Omental fat pad (tissue), 4 donors: ENCODE measurements around the gene WDR46. TPM values are rescaled to one million over a fixed set of nuclear protein-coding genes. Genes with fewer than 3 reads are reported as not detected.

Source experiments
- ATAC-seq: fragments of 150-250 bp; one replicate; pipeline ENCODE4 v1.9.1; 2016; ENCODE audit warnings: mild to moderate bottlenecking, moderate library complexity; ENCODE audit not compliant: low FRiP score
- DNase-seq: peaks from one replicate; pipeline ENCODE4 v3.0.0-alpha.2; 2019; ENCODE audit warnings: low spot score
- total RNA-seq, 4 donors: library from RNA; depleted of rRNA; stranded (reverse); fragments of >200 nt; gene quantifications; one replicate each; pipeline ENCODE4 v1.1.0, GENCODE V29; 2016
- TF ChIP-seq, protein P1 (sequence below), 3 donors: fragments of 450-650 bp; IDR thresholded peaks; one replicate each; pipeline ENCODE4 v1.5.1; 2016 to 2017; ENCODE audit warnings: antibody characterized with exemption in 3 of 3, mild to moderate bottlenecking in 3 of 3, moderate library complexity in 2 of 3

WDR46 gene
- total RNA-seq, 4 donors from 2014 or later, result 49.7 to 103 (median 54.3) TPM

DNA sequence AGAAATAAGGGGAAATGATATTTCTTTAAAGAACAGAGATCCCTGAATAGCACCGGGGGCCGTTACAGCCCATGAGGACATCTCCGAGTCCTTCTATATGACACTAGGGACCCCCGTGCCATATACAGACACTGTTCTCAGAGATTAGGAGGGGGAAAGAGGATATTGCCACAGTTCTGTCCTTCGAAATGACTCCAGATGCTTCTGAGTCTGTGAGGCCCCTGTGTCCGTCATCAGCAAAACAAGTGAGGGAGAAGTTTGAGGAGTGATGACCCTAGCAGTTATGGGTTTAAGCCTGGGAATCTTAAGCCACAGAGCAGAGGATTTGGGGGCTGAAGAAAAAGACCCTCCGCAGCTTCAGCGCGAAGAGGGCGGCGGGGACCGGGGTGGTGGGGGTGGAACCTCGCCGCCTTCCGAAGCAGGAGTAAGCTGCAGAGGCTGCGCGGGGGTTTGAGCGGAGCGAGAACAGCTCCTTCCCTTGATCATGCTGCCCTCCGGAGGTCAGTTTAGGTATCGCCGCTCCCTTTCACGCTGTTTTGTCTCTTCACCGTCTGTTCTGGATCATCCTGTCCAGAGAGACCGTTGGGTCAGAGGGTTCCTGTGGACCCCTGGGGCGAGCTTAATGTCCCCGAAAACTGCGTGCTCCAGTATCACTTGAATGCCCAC is 40.9 kb downstream of the WDR46 start:
- peak; percentile 71 for ATAC-seq
- TF ChIP-seq, protein P1, sequence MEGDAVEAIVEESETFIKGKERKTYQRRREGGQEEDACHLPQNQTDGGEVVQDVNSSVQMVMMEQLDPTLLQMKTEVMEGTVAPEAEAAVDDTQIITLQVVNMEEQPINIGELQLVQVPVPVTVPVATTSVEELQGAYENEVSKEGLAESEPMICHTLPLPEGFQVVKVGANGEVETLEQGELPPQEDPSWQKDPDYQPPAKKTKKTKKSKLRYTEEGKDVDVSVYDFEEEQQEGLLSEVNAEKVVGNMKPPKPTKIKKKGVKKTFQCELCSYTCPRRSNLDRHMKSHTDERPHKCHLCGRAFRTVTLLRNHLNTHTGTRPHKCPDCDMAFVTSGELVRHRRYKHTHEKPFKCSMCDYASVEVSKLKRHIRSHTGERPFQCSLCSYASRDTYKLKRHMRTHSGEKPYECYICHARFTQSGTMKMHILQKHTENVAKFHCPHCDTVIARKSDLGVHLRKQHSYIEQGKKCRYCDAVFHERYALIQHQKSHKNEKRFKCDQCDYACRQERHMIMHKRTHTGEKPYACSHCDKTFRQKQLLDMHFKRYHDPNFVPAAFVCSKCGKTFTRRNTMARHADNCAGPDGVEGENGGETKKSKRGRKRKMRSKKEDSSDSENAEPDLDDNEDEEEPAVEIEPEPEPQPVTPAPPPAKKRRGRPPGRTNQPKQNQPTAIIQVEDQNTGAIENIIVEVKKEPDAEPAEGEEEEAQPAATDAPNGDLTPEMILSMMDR (IDR thresholded peaks at IDR 0.05), result peak in 2 of 3 donors; percentile 36 to 88
- DNase-seq, result peak; percentile 98

DNA sequence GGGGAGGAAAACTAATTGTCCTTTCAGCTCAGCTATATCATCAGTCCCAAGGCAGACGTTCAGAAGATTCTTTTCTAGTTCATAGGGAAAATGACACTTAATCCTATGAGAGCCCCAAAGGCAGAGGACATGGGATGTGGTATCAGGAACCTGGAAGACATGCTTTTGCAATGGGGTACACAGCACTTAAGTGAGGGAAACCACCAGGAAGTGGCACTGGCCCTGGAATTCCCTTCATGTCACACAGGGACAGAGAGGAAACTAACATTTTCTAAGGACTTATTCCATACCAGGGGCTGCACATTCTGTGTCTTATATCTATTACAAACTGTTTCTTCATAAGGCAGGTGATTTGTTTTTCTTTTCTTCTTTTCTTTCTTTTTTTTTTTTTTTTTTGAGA is 45.6 kb downstream of the WDR46 start:
- DNase-seq (no peak), ATAC-seq (no peak)
- TF ChIP-seq, protein P1 (IDR thresholded peaks at IDR 0.05), result no peak

DNA sequence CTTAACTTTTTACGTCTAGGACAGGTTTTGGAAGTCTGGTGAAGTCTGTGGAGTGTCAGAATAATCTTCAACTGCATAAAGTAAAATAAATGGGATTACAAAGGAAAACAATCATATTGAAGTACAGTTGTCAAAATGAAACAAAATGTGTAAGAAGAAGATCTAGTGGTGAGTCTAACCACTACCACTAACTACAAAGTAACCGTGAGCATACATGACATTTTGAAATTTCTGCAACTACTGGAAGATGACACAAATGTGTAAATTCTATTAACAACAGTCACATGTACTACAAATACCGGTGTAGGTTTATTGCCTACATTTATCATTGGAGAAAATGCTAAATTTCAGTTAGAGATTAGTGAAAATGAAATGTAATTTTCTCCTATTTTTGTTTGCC is 47.1 kb downstream of the WDR46 start:
- DNase-seq, result no peak
- TF ChIP-seq, protein P1 (IDR thresholded peaks at IDR 0.05), result no peak
- no peak for ATAC-seq

DNA sequence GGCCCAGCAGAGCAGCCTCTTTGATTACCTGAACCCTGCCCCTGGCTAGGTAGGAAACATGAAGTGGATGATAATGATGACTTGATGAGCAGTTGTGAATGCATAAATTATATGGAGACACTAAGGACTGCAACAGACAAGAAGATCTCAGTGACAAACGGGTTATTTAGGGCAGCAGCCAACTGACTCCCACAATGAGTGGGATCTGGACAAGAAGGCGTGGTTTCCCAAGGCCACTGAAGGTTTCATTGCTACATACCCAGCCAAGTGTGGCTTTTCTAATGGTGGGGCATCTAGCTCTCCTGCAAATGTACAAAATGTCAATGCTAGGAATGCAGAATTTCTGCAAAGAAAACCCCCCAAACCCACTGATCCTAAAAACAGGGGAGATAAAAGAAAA is 51.3 kb downstream of the WDR46 start:
- TF ChIP-seq, protein P1 (IDR thresholded peaks at IDR 0.05), result no peak
- DNase-seq (no peak), ATAC-seq (no peak)

DNA sequence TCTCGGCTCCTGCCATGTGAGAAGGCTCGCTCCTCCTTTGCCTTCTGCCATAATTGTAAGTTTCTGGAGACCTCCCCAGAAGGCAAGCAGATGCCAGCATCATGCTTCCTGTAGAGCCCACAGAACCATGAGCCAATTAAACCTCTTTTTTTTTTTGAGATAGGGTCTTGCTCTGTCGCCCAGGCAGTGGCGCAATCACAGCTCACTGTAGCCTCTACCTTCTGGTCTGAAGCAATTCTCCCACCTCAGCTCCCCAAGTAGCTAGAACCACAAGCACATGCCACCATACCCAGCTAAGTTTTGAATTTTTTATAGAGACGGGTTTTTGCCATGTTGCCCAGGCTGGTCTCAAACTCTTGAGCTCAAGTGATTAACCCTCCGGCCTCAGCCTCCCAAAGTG is 52.2 kb downstream of the WDR46 start:
- DNase-seq (no peak), ATAC-seq (no peak)
- TF ChIP-seq, protein P1 (IDR thresholded peaks at IDR 0.05), result no peak

DNA sequence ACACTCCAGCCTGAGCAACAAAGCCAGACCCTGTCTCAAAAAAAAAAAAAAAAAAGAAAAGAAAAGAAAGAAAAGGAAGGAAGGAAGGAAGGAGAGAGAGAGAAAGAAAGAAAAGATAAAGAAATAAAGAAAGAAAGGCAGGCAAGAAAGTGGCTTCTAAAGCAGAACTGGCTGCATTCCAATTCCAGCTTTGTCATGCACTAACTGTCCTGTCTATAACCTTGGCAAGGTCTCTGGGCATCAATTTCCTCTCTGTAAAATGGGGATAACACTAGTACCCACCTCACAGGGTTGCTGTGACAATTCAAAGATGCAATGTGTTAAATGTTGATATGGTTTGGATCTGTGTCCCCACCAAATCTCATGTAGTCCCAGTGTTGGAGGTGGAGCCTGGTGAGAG is 52.7 kb downstream of the WDR46 start:
- TF ChIP-seq, protein P1 (IDR thresholded peaks at IDR 0.05), result no peak
- DNase-seq (no peak), ATAC-seq (no peak)

DNA sequence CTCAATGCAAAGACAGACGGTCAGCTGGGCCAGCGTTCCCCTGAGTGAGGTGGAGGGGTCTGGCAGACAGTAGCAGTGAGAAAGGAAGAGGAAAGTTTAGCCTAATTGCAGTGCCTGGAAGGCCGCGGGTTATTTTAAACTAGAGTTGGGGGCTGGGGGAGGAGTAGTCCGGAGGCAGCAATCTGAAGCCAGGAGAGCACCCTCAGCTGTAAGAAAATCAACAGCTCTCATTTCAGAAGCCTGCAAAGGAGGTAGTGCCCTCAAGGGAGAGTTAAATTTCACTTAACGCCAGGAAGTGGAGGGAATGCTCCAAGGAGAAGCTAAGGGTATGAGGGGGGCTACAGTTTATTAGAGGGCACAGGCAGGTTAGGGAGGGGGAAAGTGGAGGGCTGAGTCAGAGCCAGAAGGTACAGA is 53.8 kb downstream of the WDR46 start:
- ATAC-seq, result no peak
- TF ChIP-seq, protein P1 (IDR thresholded peaks at IDR 0.05), result no peak
- no peak for DNase-seq
